Vagina (tissue), 2 donors: ENCODE measurements around the gene GAB3.

Experiments used
- POLR2A ChIP-seq, 2 donors: fragments of 450-650 bp; IDR thresholded peaks; one replicate each; pipeline ENCODE4 v1.6.1; 2017; ENCODE audit warnings: antibody characterized with exemption in 2 of 2, mild to moderate bottlenecking in 2 of 2, moderate library complexity in 2 of 2
- TF ChIP-seq, protein P1 (sequence below), 3 experiments: fragments of 450-650 bp in 2 of 3; fragments of 200-600 bp in 1 of 3; sonication (generic) in 1 of 3; IDR thresholded peaks; one replicate each; pipeline ENCODE4 v1.5.1; 2017 to 2019; ENCODE audit warnings: antibody characterized with exemption in 3 of 3, mild to moderate bottlenecking in 2 of 3, moderate library complexity in 2 of 3

DNA sequence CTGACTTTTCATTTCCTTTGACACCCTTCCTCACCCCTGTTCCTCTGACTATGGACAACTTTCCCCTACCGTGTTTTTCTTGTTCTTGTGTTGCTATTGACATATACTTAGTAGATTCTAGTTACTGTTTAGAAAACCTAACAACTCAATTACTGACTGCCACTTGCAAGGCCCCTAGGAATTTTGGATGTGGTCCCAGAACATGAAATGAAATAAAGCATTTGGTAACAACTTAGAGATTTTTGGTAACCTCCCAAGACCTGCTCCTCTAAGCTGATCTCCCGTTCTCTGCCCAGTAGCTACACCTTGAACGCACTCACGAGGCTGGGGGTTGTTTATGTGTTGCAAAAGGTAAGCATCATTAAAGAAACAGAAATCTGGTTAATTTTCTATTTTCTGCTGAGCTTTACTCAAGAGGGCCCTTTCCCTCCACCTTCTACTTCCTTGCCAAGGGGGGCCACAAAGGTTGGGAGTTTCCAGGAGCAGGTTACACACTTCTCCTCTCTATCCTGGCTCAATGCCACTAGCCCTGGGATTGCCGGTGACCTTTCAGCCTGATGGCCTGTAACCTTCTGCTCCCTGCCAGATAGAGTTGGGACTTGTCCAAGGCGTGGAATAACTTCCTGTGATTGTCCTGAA, 20.5 kb downstream of the GAB3 start:
- no peak for TF ChIP-seq POLR2A (IDR thresholded peaks at IDR 0.05)
- TF ChIP-seq, protein P1, sequence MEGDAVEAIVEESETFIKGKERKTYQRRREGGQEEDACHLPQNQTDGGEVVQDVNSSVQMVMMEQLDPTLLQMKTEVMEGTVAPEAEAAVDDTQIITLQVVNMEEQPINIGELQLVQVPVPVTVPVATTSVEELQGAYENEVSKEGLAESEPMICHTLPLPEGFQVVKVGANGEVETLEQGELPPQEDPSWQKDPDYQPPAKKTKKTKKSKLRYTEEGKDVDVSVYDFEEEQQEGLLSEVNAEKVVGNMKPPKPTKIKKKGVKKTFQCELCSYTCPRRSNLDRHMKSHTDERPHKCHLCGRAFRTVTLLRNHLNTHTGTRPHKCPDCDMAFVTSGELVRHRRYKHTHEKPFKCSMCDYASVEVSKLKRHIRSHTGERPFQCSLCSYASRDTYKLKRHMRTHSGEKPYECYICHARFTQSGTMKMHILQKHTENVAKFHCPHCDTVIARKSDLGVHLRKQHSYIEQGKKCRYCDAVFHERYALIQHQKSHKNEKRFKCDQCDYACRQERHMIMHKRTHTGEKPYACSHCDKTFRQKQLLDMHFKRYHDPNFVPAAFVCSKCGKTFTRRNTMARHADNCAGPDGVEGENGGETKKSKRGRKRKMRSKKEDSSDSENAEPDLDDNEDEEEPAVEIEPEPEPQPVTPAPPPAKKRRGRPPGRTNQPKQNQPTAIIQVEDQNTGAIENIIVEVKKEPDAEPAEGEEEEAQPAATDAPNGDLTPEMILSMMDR (IDR thresholded peaks at IDR 0.05) = no peak
